Mesothelial cell of epicardium (in vitro differentiated cells): ENCODE data around the gene C5orf34. TPM values are rescaled to one million over a fixed set of nuclear protein-coding genes. Genes with fewer than 3 reads are reported as not detected.

Experiments used
- DNase-seq, 2 experiments: peaks; one replicate each; pipeline ENCODE4 v3.0.0; 2021; ENCODE audit warnings: low spot score in 2 of 2; ENCODE audit not compliant: unreplicated experiment in 2 of 2
- H3K27ac Mint-ChIP-seq: 2 replicates; pipeline ENCODE4 v1.8.0; 2021; ENCODE audit warnings: mixed read lengths
- H3K27me3 Mint-ChIP-seq: 2 replicates; pipeline ENCODE4 v1.8.0; 2021; ENCODE audit warnings: low read depth, mixed read lengths
- H3K36me3 Mint-ChIP-seq: 2 replicates; pipeline ENCODE4 v1.8.0; 2021; ENCODE audit warnings: mixed read lengths
- H3K4me1 Mint-ChIP-seq: 2 replicates; pipeline ENCODE4 v1.8.0; 2021; ENCODE audit warnings: mixed read lengths
- H3K4me3 Mint-ChIP-seq: 2 replicates; pipeline ENCODE4 v1.8.0; 2021; ENCODE audit warnings: mild to moderate bottlenecking, moderate library complexity, mixed read lengths
- H3K9me3 Mint-ChIP-seq: 2 replicates; pipeline ENCODE4 v1.8.0; 2021; ENCODE audit warnings: mixed read lengths
- CTCF ChIP-seq: fragments of 200-600 bp; sonication (generic); IDR thresholded peaks from one replicate; pipeline ENCODE4 v1.5.0; 2021; ENCODE audit warnings: antibody characterized with exemption; ENCODE audit not compliant: unreplicated experiment
- total RNA-seq: library from RNA; stranded (reverse); gene quantifications from 3 replicates; pipeline ENCODE4 v1.2.1, GENCODE V29; 2021

C5orf34 gene
- 3.3 to 5.5 TPM (median 4.1 TPM) in 3 replicates for total RNA-seq

GRCh38 chr5:43514816-43515677 lies at the start of gene C5orf34:
Gene C5orf34, minus strand, starts transcription at chr5:43515148. Its CDS starts 5,809 bp downstream, at chr5:43509339.
- Mint-ChIP-seq H3K9me3 (peaks cover 5% of the 10 kb centered on the region), H3K4me1 (peaks cover 22% of the 10 kb centered on the region), H3K27me3 (no peaks in the 10 kb centered on the region)

DNA sequence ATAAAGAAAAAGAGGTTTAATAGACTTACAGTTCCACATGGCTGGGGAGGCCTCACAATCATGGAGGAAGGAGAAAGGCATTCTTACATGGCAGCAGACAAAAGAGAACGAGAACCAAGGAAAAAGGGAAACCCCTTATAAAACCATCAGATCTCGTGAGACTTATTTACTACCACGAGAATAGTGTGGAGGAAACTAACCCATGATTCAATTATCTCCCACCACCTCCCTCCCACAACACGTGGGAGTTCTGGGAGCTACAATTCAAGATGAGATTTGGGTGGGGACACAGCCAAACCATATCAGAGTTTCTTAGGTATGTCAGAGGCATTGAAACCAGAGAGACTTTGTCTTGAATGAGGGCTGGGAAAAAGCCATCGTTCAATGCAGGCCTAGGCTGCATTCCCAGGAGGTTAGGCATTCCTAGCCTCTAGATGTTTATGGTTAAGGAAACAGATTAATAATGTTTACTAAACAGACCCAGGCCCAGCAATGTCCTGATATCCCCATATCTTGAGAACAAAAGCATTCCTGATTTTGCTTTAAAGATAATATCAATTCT lies 49.4 kb upstream of the C5orf34 start:
- Mint-ChIP-seq H3K9me3 (no peaks in the 10 kb centered on the region), H3K36me3 (no peaks in the 10 kb centered on the region), H3K27me3 (no peaks in the 10 kb centered on the region), H3K4me3 (no peak overlapping the region), H3K4me1 (peaks cover 18% of the 10 kb centered on the region), H3K27ac (no peak overlapping the region)
- TF ChIP-seq CTCF, result no peak
- DNase-seq, result no peak

More at GRCh38 chr5:43514816-43515677, at the start of gene C5orf34:
- peak; percentile 89 to 97 for DNase-seq
- Mint-ChIP-seq H3K4me3 (peak within 1 kb of the TSS; percentile 89), H3K27ac (peak within 1 kb of the TSS; percentile 99), H3K36me3 (peaks cover 6% of the 10 kb centered on the region)
- TF ChIP-seq CTCF, result no peak

GRCh38 chr5:43563321-43563720 lies 48.4 kb upstream of the C5orf34 start:
- DNase-seq, result no peak
- Mint-ChIP-seq H3K4me1 (peaks cover 18% of the 10 kb centered on the region), H3K27me3 (no peaks in the 10 kb centered on the region), H3K4me3 (no peak overlapping the region), H3K9me3 (no peaks in the 10 kb centered on the region), H3K36me3 (no peaks in the 10 kb centered on the region), H3K27ac (no peak overlapping the region)
- no peak for TF ChIP-seq CTCF

GRCh38 chr5:43561356-43561755 lies 46.4 kb upstream of the C5orf34 start:
- no peaks in the 10 kb centered on the region for H3K36me3 Mint-ChIP-seq
- H3K27ac Mint-ChIP-seq, result no peak overlapping the region
- H3K27me3 Mint-ChIP-seq, result no peaks in the 10 kb centered on the region
- no peaks in the 10 kb centered on the region for H3K9me3 Mint-ChIP-seq
- no peak overlapping the region for H3K4me3 Mint-ChIP-seq
- DNase-seq, result no peak
- peaks cover 18% of the 10 kb centered on the region for H3K4me1 Mint-ChIP-seq
- TF ChIP-seq CTCF, result no peak

GRCh38 chr5:43560128-43560527 lies 45.2 kb upstream of the C5orf34 start:
- DNase-seq, result no peak
- Mint-ChIP-seq H3K9me3 (no peaks in the 10 kb centered on the region), H3K27me3 (no peaks in the 10 kb centered on the region), H3K4me1 (peaks cover 23% of the 10 kb centered on the region), H3K36me3 (no peaks in the 10 kb centered on the region), H3K4me3 (no peak overlapping the region), H3K27ac (no peak overlapping the region)
- TF ChIP-seq CTCF, result no peak
